Measurements from ENCODE around the gene ST14.

DNA sequence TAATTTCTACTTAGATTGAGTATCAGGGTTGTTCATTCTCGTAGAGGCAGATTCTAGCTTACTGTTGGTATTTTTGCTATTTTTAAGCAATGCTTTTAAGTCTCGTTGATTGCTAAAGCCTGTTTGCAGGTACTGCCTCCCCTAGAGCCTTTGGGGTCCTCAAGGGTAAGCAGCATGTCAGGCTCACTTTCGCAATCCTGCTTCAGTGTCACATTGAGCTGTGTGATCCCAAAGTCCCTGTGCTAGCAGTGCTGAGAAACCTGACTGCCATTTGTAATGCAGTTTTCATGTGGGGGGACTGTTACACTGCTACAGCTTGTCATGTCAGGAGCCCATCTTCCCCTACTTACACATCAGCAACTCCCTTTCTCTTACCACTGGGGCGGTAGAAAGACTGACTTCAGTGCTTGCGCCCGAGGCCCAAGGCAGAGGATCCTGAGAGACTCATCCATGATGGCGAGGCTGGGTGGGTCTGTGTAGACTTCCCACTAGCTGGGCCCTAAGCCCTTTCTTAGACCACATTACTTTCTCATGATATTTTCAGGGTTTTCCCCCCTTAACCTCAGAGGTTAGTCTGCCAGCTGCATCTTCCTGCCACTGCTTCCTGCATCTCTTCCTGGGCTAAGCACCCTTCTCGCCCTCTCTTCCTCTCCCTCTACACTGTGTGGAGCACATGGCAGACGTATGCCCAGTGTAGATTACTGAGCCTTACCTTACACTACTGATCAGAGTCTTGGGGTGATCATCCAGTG lies 40.8 kb upstream of the ST14 start:
- TF ChIP-seq, protein P1, sequence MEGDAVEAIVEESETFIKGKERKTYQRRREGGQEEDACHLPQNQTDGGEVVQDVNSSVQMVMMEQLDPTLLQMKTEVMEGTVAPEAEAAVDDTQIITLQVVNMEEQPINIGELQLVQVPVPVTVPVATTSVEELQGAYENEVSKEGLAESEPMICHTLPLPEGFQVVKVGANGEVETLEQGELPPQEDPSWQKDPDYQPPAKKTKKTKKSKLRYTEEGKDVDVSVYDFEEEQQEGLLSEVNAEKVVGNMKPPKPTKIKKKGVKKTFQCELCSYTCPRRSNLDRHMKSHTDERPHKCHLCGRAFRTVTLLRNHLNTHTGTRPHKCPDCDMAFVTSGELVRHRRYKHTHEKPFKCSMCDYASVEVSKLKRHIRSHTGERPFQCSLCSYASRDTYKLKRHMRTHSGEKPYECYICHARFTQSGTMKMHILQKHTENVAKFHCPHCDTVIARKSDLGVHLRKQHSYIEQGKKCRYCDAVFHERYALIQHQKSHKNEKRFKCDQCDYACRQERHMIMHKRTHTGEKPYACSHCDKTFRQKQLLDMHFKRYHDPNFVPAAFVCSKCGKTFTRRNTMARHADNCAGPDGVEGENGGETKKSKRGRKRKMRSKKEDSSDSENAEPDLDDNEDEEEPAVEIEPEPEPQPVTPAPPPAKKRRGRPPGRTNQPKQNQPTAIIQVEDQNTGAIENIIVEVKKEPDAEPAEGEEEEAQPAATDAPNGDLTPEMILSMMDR (IDR thresholded peaks at IDR 0.05) = no peak
- no peak for TF ChIP-seq EZH2 (IDR thresholded peaks at IDR 0.05)
- TF ChIP-seq EZH2phosphoT487 (IDR thresholded peaks at IDR 0.05) = no peak
